ENCODE measurements around the gene UBE4B. TPM values are rescaled to one million over a fixed set of nuclear protein-coding genes. Genes with fewer than 3 reads are reported as not detected.

UBE4B gene
- total and polyA plus RNA-seq, 2 experiments from 2014 or later: 14.3 to 27.6 TPM

- DNase-seq: no peak
- no peak overlapping the region for H3K4me2 ChIP-seq (ENCODE audit: unreplicated experiment)
- H2AFZ ChIP-seq: no peak overlapping the region
- TF ChIP-seq EZH2 (IDR thresholded peaks at IDR 0.05; ENCODE audit: insufficient read depth, poor library complexity, severe bottlenecking): no peak
- TF ChIP-seq EZH2phosphoT487 (IDR thresholded peaks at IDR 0.05; ENCODE audit: insufficient read depth, low read depth): no peak
- H3K27ac ChIP-seq: no peak overlapping the region
- no peak overlapping the region for H3K9ac ChIP-seq
- H3K27me3 ChIP-seq (replicated peaks; ENCODE audit: insufficient read depth): no peaks in the 10 kb centered on the region
- H4K20me1 ChIP-seq (ENCODE audit: insufficient read depth): no peaks in the 10 kb centered on the region
- no peaks in the 10 kb centered on the region for H3K79me2 ChIP-seq (ENCODE audit: insufficient read depth)
- peaks cover 5% of the 10 kb centered on the region; the same call in 1 of the 2 replicates for H3F3A ChIP-seq (ENCODE audit: insufficient read depth)
- peaks cover 12% of the 10 kb centered on the region for H3K4me1 ChIP-seq (ENCODE audit: insufficient read depth)
- no peaks in the 10 kb centered on the region for H3K9me3 ChIP-seq (ENCODE audit: low read depth)
- WGBS, 2 experiments (ENCODE audit: low coverage in 1 of 2, low lambda C conversion rate in 2 of 2, missing lambda C conversion rate in 2 of 2): 77% methylated on average over 2 of the region's 2 CpGs
- H3K9me2 ChIP-seq (ENCODE audit: insufficient read depth): no peaks in the 10 kb centered on the region
- H3K36me3 ChIP-seq (ENCODE audit: low read depth): peaks cover 14% of the 10 kb centered on the region; the same call in 1 of the 2 replicates
- in situ Hi-C loops (cut with MboI): no loop called here
- H3K4me3 ChIP-seq: no peak overlapping the region
Observed at GRCh38 chr1:10170239-10170574, 137.4 kb downstream of the UBE4B start.

- H2AFZ ChIP-seq: no peak overlapping the region
- no peak overlapping the region for H3K4me2 ChIP-seq (ENCODE audit: unreplicated experiment)
- no peaks in the 10 kb centered on the region for H3K9me3 ChIP-seq (ENCODE audit: low read depth)
- H3K9ac ChIP-seq: no peak overlapping the region
- 94 to 95% methylated on average over 16 of the region's 16 CpGs for WGBS, 2 experiments (ENCODE audit: low coverage in 1 of 2, low lambda C conversion rate in 2 of 2, missing lambda C conversion rate in 2 of 2)
- no peak for DNase-seq
- H3F3A ChIP-seq (ENCODE audit: insufficient read depth): peaks cover 5% of the 10 kb centered on the region; the same call in 1 of the 2 replicates
- no peak for TF ChIP-seq EZH2phosphoT487 (IDR thresholded peaks at IDR 0.05; ENCODE audit: insufficient read depth, low read depth)
- no peak for TF ChIP-seq EZH2 (IDR thresholded peaks at IDR 0.05; ENCODE audit: insufficient read depth, poor library complexity, severe bottlenecking)
- peaks cover 18% of the 10 kb centered on the region; the same call in 1 of the 2 replicates for H3K36me3 ChIP-seq (ENCODE audit: low read depth)
- no peaks in the 10 kb centered on the region for H3K79me2 ChIP-seq (ENCODE audit: insufficient read depth)
- peaks cover 12% of the 10 kb centered on the region for H3K4me1 ChIP-seq (ENCODE audit: insufficient read depth)
- H4K20me1 ChIP-seq (ENCODE audit: insufficient read depth): no peaks in the 10 kb centered on the region
- H3K27ac ChIP-seq: no peak overlapping the region
- H3K27me3 ChIP-seq (replicated peaks; ENCODE audit: insufficient read depth): no peaks in the 10 kb centered on the region
- in situ Hi-C loops (cut with MboI): no loop called here
- no peaks in the 10 kb centered on the region for H3K9me2 ChIP-seq (ENCODE audit: insufficient read depth)
- no peak overlapping the region for H3K4me3 ChIP-seq
Observed at GRCh38 chr1:10171105-10171767, 138.5 kb downstream of the UBE4B start.

DNA sequence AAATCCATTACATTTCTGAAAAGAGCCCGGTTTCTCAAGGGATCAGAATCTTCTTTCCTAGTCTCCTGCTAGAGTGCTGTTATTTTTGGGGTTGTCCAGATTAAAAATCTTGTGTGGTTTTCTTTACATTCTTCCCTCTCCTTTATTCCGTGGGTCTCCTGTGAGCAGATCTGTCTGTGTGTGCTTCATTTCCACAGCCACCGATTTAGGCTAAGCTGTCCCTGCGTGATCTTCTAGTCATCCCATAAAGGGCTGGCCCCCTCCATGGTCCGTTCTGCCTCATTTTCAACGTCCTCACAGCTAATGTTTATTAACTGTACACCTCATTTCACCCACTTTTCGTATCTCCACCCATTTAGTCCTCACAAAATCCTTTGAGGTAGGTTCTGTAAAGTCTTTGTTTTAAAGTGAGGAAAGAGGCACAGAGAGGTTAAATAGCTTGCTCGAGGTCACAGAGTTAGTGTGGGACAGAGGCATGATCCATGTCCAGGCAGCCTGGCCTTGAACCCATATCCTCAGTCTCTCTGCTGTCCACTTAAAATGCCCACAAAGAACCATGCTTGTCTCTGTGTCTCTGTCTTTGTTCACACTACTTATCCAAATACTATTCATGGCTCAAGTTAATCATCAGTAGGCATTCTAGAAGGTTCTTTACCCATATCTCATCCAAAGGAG, 139.4 kb downstream of the UBE4B start:
- DNase-seq: no peak
- Histone ChIP-seq H3K4me3 (no peak overlapping the region), H3K9me2 (ENCODE audit: insufficient read depth) (no peaks in the 10 kb centered on the region), H2AFZ (no peak overlapping the region), H3K79me2 (ENCODE audit: insufficient read depth) (no peaks in the 10 kb centered on the region), H3K27me3 (replicated peaks; ENCODE audit: insufficient read depth) (no peaks in the 10 kb centered on the region), H3K27ac (no peak overlapping the region), H3K36me3 (ENCODE audit: low read depth) (peaks cover 17% of the 10 kb centered on the region; the same call in 1 of the 2 replicates), H3F3A (ENCODE audit: insufficient read depth) (peaks cover 5% of the 10 kb centered on the region; the same call in 1 of the 2 replicates), H3K4me1 (ENCODE audit: insufficient read depth) (peaks cover 12% of the 10 kb centered on the region), H4K20me1 (ENCODE audit: insufficient read depth) (no peaks in the 10 kb centered on the region), H3K9ac (no peak overlapping the region), H3K9me3 (ENCODE audit: low read depth) (no peaks in the 10 kb centered on the region), H3K4me2 (ENCODE audit: unreplicated experiment) (no peak overlapping the region)
- in situ Hi-C loops (cut with MboI): no loop called here
- WGBS, 2 experiments (ENCODE audit: low coverage in 1 of 2, low lambda C conversion rate in 2 of 2, missing lambda C conversion rate in 2 of 2): 84 to 89% methylated on average over 8 of the region's 8 CpGs
- TF ChIP-seq EZH2phosphoT487 (IDR thresholded peaks at IDR 0.05; ENCODE audit: insufficient read depth, low read depth) (no peak), EZH2 (IDR thresholded peaks at IDR 0.05; ENCODE audit: insufficient read depth, poor library complexity, severe bottlenecking) (no peak)

DNA sequence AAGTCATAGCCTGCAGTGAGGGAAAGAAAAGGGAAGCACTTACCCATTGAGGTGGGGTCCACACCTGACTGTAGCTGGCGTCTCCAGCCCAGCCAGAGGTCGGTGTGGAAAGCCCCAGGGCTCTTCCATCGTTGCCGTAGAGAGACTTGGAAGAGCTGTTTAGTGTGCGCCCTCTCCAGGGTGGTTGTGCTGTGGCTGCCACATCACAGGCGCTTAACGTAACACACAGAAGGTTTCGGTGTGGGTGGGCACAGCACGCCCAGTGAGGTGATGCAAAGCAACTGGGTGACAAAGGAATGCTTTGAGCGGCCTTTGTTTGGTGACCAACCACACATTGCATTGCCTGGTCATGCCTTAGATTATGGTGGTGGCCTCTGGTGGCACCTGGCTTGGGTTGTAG, 140.8 kb downstream of the UBE4B start:
- Histone ChIP-seq H3K79me2 (ENCODE audit: insufficient read depth) (no peaks in the 10 kb centered on the region), H3K27ac (no peak overlapping the region), H3K27me3 (replicated peaks; ENCODE audit: insufficient read depth) (no peaks in the 10 kb centered on the region), H3K4me2 (ENCODE audit: unreplicated experiment) (no peak overlapping the region), H3K36me3 (ENCODE audit: low read depth) (peaks cover 17% of the 10 kb centered on the region; the same call in 1 of the 2 replicates), H3F3A (ENCODE audit: insufficient read depth) (no peaks in the 10 kb centered on the region; the same call in 1 of the 2 replicates), H3K9ac (no peak overlapping the region), H2AFZ (no peak overlapping the region), H3K9me2 (ENCODE audit: insufficient read depth) (no peaks in the 10 kb centered on the region), H3K4me1 (ENCODE audit: insufficient read depth) (peaks cover under 1% of the 10 kb centered on the region; the same call in 1 of the 2 replicates), H3K4me3 (no peak overlapping the region), H4K20me1 (ENCODE audit: insufficient read depth) (no peaks in the 10 kb centered on the region), H3K9me3 (ENCODE audit: low read depth) (no peaks in the 10 kb centered on the region)
- TF ChIP-seq EZH2phosphoT487 (IDR thresholded peaks at IDR 0.05; ENCODE audit: insufficient read depth, low read depth) (no peak), EZH2 (IDR thresholded peaks at IDR 0.05; ENCODE audit: insufficient read depth, poor library complexity, severe bottlenecking) (no peak)
- in situ Hi-C loops (cut with MboI): no loop called here
- 96 to 97% methylated on average over 10 of the region's 10 CpGs for WGBS, 2 experiments (ENCODE audit: low coverage in 1 of 2, low lambda C conversion rate in 2 of 2, missing lambda C conversion rate in 2 of 2)
- DNase-seq: no peak

Measured in GM23248 (cell line).